Suppressor macrophage treated with lipopolysaccharide for 4 hours (primary cell): ENCODE data around the gene GRIN2A.

Experiments
- DNase-seq: peaks from one replicate; pipeline ENCODE4 v3.0.0-alpha.2; 2020

GRIN2A gene

DNA sequence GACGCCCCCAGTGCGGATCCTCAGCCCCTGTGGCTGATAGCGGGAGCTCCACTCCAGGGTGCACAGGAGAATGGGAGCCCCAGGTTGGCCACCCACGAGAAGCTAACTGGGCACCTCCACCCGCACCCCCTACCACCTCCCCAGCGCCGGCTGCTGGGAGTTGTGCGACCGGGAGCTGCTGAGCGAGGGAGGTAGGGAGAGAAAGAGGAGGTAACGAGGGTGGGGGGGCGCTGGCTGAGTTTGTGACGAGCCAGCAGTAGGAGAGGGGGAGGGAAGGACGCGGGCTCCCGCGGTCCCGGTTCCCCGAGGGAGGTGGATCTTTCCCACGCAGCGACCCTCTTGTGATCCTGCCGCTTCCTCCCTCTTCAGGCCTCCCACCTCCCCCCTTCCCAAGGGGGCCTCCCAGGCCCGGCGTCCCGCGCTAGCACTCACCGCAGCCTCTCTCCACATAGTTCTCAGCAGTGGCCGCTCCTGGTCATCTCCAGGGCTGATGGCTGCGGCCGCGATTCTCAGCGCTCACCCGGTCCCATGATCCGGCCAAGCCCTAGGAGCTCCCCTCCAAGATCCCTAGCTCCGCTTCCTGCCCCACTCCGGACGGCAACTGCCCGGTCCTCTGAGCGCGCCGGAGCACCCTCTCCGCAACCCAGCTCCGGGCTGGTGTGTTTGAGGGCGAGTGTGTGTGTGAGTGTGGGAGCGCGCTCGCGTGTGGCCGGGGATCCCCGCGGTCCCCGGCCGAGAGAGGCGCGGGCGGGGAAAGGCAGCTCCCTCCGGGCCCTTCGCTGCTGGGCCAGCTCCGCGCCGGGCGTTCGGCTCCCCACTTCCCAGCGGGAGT, at the start of gene GRIN2A:
Gene GRIN2A, minus strand, starts transcription at position 207 of the 832 bp plus-strand sequence. CDS start 2,017 bp downstream, outside the sequence.
- no peak for DNase-seq

DNA sequence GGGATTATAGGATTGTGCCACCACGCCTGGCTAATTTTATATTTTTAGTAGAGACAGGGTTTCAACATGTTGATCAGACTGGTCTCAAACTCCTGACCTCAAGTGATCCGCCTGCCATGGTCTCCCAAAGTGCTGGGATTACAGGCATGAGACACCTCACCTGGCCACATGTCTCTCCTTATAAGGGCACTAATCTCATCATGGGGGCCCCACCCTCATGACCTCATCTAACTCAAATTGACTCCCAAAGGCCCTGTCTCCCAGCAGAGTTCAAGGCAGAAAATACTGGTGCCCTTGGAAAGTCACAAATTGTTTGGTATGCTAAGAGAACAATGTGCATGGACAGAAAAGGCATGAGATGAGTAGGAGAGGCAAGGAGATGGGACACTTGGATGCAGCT, 49.3 kb upstream of the GRIN2A start:
- DNase-seq, result no peak

DNA sequence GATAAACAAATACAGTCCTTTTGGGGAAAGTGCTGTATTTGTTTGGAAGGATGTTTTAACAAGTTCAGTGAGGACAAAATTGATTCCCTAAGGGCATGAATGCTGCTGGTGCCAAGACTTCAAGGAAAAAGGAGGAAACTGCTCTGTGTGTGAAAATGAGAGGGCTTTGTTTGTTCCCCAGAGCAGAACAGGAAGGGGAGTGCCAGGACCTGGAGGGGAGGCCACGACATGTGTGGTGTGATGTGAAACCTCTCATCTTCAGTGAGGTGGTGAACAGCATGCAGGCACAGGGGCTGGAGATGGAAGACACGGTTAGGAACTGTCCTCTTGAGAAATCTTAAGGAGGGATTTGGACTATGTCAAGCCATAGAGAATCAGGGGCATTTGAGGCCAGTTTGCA, 46.6 kb upstream of the GRIN2A start:
- no peak for DNase-seq

DNA sequence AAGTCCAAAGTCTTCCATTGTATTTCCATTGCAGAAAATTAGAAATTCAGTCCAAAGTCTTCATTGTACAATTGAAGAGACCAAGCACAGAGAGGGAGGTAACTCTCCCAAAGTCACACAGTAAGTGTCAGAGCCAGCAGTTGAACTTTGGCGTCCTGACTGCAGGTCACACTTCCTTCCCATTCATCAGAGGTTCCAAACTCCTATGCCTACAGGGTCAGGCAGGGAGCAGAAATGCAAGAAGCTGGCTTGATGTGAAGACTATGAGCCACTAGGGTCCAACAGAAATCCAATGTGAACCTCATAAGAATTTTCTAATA, 44.7 kb upstream of the GRIN2A start:
- DNase-seq, result no peak

DNA sequence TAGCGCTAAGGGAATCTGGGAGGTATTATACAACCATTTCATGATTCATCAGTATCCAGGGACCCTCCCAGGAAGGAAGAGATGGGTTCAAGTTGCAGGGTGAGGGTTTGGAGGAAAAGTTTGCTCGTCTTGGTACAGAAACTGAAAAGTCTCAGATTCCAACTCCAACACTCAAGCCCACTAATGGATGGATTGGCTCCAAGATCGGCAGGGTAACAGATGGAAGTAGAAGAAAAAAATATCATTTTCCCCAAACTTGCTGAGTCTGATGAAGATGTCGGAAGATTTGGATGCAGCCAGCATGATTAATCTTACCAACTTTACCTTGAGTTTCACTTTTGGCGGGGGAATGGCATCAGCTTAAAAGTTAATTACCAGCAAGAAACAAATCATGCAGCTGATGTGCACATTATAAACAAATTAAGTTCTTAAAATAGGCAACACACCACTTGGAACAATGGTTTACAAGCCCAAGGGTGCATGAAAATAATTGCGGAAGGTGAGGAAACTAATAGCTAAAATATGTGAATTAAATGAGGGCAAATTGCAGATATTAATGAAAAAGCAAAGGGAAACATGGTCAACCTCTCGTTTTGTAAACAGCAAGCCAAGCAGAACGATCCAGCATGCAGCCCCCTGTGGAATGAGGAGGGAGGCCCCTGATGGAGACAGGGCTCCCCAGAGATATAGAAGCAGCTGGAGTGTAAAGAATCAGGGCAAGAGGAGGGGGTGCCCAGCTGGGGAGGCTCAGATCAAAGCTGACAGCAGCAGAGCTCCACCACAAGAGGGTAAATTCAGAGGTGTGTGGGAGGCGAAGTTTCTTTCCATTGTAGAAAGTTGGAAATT, 44.1 kb upstream of the GRIN2A start:
- no peak for DNase-seq

DNA sequence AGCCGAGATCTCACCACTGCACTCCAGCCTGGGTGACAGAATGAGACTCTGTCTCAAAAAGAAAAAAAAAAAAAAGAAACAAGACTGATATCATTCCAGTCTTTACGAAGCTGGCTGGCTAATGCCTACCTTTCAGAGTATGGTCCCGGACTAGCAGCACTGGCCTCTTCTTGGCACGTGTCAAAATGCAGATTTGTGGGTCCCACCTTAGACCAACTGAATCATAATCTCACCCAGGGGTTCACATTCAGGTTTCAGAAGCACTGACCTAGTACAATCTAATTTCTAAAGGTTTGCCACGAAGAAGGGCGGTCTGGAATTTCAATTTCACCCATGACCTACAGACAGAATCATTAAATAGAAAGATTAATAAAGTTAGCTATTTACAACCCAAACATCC, 43.4 kb upstream of the GRIN2A start:
- no peak for DNase-seq

DNA sequence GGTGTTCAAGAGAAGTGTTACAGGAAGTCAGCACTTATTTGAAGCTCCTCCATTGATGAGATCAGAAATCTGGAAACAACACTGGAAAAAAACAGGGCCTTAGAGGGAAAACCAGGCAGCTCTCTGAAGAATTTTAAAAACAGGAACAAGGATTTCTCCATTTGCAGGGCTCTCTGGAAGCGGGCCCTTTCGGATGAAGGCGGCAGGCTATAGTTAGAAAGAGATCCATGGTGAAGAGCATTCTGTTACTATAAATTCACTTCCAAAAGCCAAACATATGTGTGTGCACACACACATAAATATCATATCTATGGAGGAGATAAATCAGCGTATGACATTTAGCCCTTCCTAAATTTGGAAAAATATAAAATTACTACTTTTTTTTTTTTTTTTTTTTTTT, 42.6 kb upstream of the GRIN2A start:
- no peak for DNase-seq

DNA sequence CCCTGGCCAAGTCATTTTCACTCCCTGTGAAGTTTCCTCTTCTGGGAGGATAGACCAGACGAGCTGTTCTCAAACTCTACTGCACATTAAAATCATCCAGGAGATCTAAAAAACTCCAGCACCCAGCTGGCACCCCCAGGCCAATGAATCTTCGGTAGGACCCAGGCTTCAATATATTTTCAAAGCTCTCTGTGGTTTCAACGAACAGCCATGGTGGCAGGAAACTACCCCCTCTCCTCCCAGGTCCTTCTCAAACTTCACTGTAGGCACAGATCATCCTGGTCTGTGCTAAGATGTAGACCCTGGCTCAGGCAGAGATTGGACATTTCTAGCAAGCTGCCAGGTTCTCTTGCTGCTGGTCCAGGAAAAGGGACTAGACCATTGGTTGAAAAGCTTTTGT, 38.7 kb upstream of the GRIN2A start:
- DNase-seq, result no peak

DNA sequence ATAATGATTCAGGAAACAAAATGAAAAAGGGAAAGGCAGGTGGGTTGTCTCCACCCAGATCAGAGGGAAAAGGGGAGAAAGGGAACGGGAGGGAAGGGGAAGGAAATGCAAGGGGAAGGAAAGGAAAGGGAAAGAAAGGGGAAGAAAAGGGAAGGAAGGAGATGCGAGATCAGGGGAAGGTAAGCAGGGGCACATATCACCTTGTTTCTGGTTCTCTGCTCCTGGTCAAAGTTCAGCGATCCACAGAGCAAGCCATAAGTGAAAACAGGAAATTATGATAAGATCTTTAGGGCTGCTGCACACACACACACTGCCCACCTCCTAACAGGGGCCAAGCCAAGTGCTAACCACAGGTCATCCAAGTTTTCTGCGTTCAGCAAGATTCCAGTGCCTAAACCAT, 37.5 kb upstream of the GRIN2A start:
- DNase-seq, result no peak

DNA sequence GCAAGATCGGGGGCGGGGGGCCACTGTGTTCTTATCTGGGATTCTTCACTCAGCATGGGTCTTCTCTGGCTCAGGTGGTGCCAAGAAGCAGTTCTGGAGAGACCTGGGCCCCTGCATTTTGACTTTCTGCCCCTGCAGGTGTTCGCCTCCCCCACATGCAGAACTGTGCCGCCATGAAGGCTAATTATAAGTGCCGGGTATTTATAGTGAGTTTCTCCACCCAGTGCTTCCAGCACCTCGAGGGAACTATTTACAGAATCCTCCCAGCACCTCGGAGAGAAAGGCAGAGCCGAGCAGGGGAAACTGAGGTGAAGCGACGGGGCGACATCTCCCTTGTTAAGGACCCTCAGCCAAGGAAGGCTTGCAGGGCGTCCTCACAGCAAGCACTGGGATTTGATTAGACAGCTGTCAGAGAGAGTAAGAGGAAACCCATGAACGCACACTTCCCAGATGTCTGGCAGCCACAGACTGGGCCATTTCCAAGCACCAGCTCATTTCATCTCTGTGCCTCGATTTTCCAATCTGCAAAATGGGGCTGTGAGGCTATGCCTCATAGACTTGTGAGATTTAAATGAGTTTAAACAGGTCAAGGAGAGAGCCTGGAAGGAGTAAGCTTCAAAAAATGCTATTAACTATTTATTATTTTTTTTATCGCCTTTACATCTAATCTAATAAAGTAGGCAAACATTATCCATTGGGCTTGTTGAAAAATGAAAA, 36.4 kb upstream of the GRIN2A start:
- DNase-seq, result no peak

DNA sequence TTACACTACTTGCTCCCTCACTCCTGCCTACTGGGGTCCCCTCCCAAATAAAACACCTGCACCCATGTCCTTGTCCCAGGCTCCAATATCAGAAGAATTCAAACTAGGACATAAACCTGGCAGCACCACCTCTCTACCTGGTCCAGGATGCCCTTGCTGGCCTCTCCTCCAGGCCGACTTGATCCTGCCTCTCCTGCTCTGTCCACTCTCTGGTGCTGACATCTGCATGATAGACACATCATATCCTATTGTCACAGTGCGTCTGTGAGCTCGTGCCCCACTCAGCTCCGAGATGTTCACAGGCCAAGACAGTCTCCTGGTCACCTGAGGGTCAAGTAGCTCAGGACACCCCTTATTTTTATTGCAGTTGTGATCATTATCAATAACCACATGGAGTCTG, 31.5 kb upstream of the GRIN2A start:
- DNase-seq, result no peak

DNA sequence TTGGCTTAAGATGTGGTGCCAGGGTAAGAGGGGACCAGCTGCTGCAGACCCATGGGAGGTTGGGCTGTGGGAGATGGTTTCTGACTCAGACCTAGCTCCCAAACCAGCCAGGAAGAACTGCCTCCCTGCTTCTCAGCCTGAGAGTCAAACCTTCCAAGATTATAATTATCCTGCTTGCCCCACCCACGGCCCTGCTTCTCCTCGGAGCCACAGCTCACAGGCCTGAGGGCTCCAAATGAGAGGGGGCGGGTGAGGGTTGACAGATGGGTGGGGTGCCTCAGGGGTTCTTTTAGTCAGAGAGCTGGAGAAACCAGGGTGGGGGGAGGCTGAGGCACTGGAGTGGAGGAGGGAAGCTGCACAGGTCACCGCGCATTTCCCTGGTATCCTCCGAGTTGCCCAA, 28.7 kb upstream of the GRIN2A start:
- no peak for DNase-seq

DNA sequence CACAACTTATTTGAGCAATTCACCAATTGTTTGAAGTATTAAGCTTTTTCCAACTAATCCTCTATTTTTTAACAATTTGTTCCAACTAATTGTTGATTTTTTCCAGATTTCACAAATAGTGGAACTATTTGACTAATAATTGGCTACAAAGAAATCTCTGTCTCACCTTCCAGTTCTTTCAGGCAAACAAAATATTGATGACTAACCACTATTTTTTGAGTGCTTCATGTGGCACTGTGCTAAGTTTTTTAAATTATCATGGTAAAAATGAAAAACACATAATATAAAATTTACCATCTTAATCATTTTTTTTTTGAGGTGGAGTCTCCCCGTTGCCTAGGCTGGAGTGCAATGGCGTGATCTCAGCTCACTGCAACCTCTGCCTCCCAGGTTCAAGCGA, 24.6 kb upstream of the GRIN2A start:
- no peak for DNase-seq

DNA sequence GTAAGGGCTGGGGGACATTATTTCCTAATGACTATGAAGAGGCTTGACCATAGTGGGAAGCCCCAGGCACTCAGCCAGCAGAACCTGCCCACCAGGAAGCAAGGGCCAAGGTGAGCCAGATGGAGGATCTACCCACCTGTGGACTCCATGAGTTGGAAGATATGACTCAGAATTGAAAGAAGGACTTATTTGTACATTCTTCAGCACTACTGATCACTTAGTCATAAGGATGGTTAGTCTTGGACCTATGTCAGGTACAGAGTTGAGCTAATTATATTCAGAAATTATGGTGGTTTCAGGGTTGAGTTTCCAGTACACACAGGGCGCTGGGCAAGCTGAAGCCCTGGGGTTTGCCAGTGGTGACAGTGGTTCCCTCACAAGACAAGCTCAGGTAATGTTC, 24.0 kb upstream of the GRIN2A start:
- DNase-seq, result no peak

DNA sequence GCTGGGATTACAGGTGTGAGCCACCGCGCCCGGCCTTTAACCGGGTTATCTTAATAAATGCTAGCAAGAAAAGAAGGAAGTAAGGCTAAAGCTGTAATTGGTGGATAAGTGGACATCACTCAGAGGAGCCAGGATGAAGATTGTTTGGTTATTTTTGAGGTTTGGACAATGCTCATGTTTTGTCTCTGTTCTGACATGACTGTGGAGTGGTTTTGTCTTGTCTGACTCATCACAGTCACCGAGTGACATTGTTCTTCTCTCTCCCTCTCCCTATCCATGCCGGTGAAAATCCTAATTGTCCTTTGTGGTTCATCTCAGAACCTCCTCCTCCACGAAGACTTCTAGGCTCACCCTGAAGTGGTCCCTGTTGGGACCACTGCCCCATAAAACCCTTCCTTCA, 23.5 kb upstream of the GRIN2A start:
- no peak for DNase-seq

DNA sequence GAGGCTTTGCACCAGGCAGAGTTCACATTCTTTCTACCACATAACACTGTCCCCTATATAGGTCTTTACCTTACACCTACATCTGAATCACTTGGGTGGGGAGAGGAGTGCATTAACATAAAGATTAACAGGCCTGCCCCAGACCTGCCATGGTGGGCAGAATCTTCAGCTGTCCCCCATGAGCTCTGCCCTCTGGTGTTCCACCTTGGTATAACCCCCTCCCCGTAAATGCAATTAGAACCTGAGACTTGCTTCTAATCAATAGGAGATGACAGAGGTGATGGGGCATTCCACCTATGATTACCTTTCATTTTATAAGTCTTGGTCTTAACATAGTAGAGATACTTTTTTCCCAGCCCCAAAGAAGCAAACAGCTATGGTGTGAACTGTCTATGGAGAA, 20.4 kb upstream of the GRIN2A start:
- no peak for DNase-seq

DNA sequence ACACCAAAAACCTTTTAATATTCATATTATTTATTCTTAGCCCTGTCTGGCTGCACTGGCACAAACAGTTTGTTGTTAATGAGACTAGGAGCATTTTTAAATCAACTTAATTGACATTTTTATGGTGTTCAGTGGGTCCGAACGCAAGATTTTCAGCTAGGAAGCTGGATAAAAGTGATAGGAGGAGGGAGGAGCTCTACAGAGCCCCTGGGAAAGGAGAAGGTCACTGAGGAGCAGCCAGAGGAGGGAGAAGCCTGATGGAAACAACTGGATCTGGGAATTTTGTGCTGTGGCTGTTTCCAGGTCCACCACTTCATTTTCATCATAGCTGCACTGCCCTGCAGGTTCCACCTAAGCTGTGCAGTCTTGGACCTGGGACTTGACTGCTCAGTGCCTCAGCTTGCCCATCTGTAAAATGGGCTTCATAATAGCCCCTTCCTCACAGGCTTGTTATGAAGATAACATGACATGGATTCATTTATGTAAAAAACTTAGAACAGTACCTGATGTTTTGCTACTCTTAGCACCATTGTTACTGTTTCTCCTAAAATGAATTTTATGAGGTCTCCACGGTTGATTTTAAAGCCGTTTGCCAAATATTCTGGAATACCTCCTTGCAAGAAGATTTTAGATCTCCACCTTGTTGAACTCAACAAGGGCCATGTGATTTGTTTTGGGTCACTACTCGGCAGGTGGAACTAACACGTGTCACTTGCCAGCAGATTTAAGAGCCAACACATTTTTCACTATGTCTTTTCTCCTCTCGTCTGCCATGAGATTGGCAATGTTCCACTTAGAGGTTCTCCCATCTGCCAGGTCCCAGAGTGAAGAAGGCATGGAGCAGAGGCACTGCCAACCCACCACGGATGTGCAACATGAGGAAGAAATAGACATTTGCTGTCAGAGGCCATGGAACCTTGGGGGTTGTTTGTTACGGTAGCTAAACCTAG, 18.7 kb upstream of the GRIN2A start:
- DNase-seq, result no peak

DNA sequence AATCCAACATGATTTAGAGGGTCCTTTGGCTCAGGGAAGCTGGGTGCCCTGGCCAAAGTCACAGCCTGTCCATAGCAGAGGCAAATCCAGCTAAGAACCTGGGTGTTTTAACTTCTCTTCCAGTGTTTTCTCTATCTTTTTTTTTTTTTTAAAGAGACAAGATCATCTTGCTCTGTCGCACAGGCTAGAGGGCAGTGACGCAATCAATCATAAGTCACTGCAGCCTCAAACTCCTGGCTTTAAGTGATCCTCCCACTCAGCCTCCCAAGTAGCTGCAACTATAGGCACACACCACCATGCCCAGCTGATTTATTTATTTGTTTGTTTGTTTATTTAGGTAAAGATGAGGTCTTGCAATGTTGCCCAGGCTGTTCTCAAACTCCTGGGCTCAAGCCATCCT, 14.8 kb upstream of the GRIN2A start:
- DNase-seq, result no peak

DNA sequence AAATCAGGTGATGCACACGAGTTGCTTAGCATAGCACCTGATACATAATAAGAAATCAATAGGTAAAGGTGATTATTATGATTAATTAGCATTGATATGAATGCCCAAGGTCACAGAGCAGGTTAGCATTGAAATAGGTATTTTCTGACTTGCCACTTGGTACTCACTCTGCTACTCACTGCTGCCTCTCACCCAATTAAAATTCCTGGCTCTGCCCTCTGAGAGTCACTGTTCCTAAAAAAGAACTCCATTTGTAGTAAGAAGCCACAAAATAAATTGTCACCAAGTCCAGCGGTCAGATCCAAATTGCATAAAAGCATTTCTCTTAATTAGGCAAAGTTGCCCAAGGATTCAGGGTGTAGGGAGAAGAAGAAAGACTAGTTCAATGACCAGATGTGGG, 8.9 kb upstream of the GRIN2A start:
- no peak for DNase-seq

DNA sequence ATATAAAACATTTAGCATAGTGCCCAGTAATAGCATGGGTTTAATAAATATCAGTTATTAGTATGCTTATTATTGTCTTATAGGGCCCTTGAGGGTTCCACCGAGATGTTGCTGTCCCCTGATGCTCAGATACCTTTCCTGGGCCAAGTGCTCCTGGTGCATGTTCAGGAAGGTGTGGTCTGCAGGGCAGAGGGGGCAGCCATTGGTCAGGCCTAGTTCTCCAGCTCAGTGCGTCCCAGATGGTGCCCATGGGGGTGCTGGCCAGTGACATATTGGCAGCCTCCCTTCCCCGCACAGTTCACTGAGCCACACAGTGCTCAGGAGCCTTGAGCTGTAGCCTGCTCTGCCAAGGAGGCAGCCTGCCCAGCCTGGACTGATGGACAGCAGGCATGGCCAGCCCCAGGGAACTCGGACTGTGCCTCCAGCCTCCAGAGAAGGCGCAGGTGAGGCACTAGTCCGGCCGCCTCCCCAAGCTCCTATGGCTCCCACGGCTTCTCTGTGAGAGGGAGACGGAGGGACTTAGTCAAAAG, 7.7 kb upstream of the GRIN2A start:
- no peak for DNase-seq

DNA sequence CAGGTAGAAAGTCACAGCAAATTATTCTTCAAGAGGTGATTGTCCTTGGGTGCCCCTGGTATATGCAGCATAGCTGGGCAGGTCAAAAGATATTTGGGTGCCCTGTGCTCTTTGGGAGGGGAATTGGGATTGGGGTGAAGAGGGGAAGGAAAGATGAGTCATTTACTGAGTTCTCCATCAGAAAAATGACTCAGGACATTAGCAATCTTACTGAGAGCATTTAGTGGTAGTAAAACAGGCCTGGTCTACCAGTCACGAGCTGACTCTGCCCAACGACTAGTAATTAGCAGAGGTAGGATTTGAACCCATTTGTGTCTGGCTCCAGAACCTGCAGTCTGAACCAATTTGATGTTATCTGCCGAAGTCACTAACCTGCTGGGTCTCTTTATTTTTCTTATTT, 6.0 kb upstream of the GRIN2A start:
- DNase-seq, result no peak
